SK-N-SH treated with all-trans-retinoic acid at 6 μM for 48 hours (cell line): Measurements from ENCODE around the gene TMEM100.
"Not testable (repeated sequence)": the region's sequence is repeated elsewhere in the genome, so short reads cannot be mapped to it uniquely, and the experiment has no call there.

Source experiments
- CSDC2 ChIP-seq: fragments of 250-450 bp; sonication (Bioruptor Pico); IDR thresholded peaks from 2 replicates; pipeline ENCODE4 v1.5.0; 2020; ENCODE audit warnings: mild to moderate bottlenecking, moderate library complexity
- ISL1 ChIP-seq: fragments of 250-450 bp; sonication (Bioruptor Pico); IDR thresholded peaks from 2 replicates; pipeline ENCODE4 v2.1.2; 2022; ENCODE audit warnings: mild to moderate bottlenecking, moderate library complexity
- OSR1 ChIP-seq: fragments of 250-450 bp; sonication (Bioruptor Pico); IDR thresholded peaks from 2 replicates; pipeline ENCODE4 v1.8.0; 2022; ENCODE audit warnings: moderate library complexity, mild to moderate bottlenecking, inconsistent platforms
- PPARA ChIP-seq: fragments of 250-450 bp; sonication (Bioruptor Pico); IDR thresholded peaks from 2 replicates; pipeline ENCODE4 v1.5.0; 2020; ENCODE audit warnings: mild to moderate bottlenecking, borderline replicate concordance
- SNAI2 ChIP-seq: fragments of 250-450 bp; sonication (Bioruptor Pico); IDR thresholded peaks from 2 replicates; pipeline ENCODE4 v1.5.0; 2020; ENCODE audit warnings: mild to moderate bottlenecking, moderate library complexity
- TOX ChIP-seq: fragments of 250-450 bp; sonication (Bioruptor Pico); IDR thresholded peaks from 2 replicates; pipeline ENCODE4 v1.8.0; 2021; ENCODE audit warnings: mild to moderate bottlenecking, moderate library complexity, borderline replicate concordance
- ZFP30 ChIP-seq: fragments of 450-650 bp; formaldehyde crosslinking; IDR thresholded peaks from 2 replicates; pipeline ENCODE4 v1.5.0; 2022; ENCODE audit warnings: mild to moderate bottlenecking, moderate library complexity
- ZNF8 ChIP-seq: fragments of 450-650 bp; formaldehyde crosslinking; IDR thresholded peaks from 2 replicates; pipeline ENCODE4 v1.5.0; 2020; ENCODE audit warnings: mild to moderate bottlenecking, moderate library complexity
- TF ChIP-seq, protein P1 (sequence below): fragments of 250-450 bp; sonication (Bioruptor Pico); IDR thresholded peaks from 2 replicates; pipeline ENCODE4 v1.8.0; 2021; ENCODE audit warnings: low read depth, mild to moderate bottlenecking, moderate library complexity, borderline replicate concordance
- TF ChIP-seq, protein P2 (sequence below): fragments of 250-450 bp; sonication (Bioruptor Pico); IDR thresholded peaks from 2 replicates; pipeline ENCODE4 v1.5.1; 2020; ENCODE audit warnings: low read depth, mild to moderate bottlenecking, moderate library complexity
- TF ChIP-seq, protein P3 (sequence below): fragments of 250-450 bp; sonication (Bioruptor Pico); IDR thresholded peaks from 2 replicates; pipeline ENCODE4 v1.8.0; 2020; ENCODE audit warnings: mild to moderate bottlenecking, moderate library complexity, borderline replicate concordance

DNA sequence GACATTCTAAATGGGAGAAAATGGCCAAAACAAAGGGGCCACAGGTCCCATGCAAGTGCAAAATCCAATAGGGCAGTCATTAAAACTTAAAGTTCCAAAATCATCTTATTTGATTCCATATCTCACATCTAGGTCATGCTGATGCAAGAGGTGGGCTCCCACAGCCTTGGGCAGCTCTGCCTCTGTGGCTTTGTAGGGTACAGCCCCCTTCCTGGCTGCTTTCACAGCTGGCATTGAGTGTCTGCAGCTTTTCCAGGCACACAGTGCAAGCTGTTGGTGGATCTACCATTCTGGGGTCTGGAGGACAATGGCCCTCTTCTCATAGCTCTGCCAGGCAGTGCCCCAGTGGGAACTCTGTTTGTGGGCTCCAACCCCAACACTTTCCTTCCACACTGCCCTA lies 50.7 kb downstream of the TMEM100 start:
- TF ChIP-seq, protein P1, sequence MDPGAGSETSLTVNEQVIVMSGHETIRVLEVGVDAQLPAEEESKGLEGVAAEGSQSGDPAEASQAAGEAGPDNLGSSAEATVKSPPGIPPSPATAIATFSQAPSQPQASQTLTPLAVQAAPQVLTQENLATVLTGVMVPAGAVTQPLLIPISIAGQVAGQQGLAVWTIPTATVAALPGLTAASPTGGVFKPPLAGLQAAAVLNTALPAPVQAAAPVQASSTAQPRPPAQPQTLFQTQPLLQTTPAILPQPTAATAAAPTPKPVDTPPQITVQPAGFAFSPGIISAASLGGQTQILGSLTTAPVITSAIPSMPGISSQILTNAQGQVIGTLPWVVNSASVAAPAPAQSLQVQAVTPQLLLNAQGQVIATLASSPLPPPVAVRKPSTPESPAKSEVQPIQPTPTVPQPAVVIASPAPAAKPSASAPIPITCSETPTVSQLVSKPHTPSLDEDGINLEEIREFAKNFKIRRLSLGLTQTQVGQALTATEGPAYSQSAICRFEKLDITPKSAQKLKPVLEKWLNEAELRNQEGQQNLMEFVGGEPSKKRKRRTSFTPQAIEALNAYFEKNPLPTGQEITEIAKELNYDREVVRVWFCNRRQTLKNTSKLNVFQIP (CRISPR knock-in tag), result not testable (repeated sequence)
- TF ChIP-seq, protein P2, sequence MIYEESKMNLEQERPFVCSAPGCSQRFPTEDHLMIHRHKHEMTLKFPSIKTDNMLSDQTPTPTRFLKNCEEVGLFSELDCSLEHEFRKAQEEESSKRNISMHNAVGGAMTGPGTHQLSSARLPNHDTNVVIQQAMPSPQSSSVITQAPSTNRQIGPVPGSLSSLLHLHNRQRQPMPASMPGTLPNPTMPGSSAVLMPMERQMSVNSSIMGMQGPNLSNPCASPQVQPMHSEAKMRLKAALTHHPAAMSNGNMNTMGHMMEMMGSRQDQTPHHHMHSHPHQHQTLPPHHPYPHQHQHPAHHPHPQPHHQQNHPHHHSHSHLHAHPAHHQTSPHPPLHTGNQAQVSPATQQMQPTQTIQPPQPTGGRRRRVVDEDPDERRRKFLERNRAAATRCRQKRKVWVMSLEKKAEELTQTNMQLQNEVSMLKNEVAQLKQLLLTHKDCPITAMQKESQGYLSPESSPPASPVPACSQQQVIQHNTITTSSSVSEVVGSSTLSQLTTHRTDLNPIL (CRISPR knock-in tag), result not testable (repeated sequence)
- TF ChIP-seq ZFP30 (CRISPR knock-in tag); CSDC2 (CRISPR knock-in tag); PPARA (CRISPR knock-in tag); ISL1 (CRISPR knock-in tag); OSR1; ZNF8 (CRISPR knock-in tag); SNAI2 (CRISPR knock-in tag); TOX (CRISPR knock-in tag): not testable (repeated sequence)
- TF ChIP-seq, protein P3, sequence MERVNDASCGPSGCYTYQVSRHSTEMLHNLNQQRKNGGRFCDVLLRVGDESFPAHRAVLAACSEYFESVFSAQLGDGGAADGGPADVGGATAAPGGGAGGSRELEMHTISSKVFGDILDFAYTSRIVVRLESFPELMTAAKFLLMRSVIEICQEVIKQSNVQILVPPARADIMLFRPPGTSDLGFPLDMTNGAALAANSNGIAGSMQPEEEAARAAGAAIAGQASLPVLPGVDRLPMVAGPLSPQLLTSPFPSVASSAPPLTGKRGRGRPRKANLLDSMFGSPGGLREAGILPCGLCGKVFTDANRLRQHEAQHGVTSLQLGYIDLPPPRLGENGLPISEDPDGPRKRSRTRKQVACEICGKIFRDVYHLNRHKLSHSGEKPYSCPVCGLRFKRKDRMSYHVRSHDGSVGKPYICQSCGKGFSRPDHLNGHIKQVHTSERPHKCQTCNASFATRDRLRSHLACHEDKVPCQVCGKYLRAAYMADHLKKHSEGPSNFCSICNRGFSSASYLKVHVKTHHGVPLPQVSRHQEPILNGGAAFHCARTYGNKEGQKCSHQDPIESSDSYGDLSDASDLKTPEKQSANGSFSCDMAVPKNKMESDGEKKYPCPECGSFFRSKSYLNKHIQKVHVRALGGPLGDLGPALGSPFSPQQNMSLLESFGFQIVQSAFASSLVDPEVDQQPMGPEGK, result not testable (repeated sequence)
